SK-MEL-5 (cell line): ENCODE data around the gene CCDC88C. TPM values are rescaled to one million over a fixed set of nuclear protein-coding genes. Genes with fewer than 3 reads are reported as not detected.
"Not testable (repeated sequence)": the region's sequence is repeated elsewhere in the genome, so short reads cannot be mapped to it uniquely, and the experiment has no call there.

Experiments
- DNase-seq: peaks from one replicate; pipeline ENCODE4 v3.0.0-alpha.2; 2016; ENCODE audit warnings: low read depth, low spot score
- in situ Hi-C: cut with HindIII; loops from 2 replicates; pipeline ENCODE4 v1.10.0; 2016; ENCODE audit warnings: low sequenced_read_pairs, high pct_unique_total_duplicates, low pct_unique_long_range_greater_than_20kb
- total RNA-seq: library from RNA; depleted of rRNA; stranded (reverse); fragments of >200 nt; shearing (Covaris generic); gene quantifications from 2 replicates; pipeline ENCODE4 v1.2.3, GENCODE V29; 2014; rRNA removed

Gene CCDC88C
- total RNA-seq, 1 experiment from 2014 or later, result 6.4 TPM

DNA sequence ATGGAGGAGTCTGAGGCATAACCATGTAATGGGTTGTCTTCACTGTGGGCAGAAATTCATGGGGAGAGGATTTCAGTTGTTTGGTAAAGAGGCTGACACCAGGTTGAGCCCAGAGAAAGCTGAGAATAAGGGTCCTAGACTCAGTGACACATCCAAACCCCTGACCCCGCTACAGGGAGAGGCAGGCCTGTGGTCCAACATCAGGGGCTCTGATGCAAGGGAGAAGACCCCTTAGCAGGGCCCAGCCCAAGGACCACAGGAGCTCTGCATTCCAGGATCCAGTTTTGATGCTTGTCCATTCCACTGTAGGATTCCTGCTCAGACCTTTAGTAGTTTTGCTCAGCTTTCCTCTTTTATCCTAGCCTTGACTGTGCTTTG lies 188.6 kb downstream of the CCDC88C start:
- in situ Hi-C loops, result no loop called here
- no peak for DNase-seq

DNA sequence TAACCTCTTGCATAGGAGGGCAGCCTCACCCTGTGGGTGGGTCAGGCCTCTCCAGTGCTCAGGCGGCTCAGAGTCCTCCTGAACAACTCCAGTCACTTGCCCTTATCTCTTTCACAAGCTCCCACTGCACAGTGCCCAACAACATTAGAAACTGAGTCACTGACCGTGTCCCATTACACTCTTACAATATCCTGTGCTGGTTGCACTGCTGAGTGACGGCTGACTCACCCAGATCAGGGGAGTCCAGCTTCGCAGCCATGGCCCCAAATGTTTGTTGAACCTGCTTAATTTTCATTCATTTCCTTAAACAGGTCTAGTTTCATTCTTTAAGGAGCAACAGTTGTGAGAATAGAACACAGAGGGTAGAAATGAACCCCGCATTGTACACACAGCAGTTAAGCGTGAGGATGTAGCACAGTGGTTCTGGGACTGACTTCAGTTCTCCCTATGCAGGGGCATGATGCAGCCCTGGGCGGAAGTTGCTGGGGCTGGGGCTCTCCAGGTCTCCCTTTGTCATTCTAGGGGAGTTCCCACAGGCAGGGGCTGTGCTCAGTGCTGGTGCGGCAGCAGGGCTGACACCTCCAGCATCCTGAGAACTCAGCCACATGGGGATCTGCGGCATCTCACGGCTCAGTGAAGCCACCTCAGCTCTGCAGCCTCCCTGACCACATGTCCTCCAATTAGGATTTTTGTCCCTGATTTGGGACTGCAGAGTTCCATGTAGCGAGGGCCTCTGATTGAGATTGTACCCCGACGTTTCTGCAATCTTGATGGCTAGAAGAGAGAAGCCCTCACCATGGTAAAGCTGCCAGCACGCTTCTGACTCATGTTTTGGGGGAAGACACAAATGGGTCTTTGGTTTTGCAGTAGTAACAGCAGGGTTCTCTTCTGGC lies 189.3 kb downstream of the CCDC88C start:
- no peak for DNase-seq
- in situ Hi-C loops, result no loop called here

DNA sequence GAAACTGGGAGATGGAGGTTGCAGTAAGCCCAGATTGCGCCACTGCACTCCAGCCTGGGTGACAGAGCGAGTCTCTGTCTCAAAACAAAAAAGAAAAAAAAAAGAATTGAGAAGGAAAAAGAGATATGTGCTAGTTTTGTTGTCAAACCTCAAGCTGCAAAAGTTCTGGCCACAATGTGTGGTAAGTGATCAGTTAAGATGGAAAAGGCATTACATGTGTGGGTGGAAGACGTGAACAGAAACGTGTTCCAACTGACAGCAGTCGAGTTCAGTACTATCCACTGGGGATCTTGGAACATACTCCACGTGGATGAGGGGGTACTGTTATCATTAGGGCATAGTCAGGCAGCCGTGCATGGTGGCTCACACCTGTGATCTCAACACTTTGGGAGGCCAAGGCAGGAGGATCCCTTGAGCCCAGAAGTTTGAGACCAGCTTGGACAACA lies 190.4 kb downstream of the CCDC88C start:
- no peak for DNase-seq
- in situ Hi-C loops, result no loop called here

DNA sequence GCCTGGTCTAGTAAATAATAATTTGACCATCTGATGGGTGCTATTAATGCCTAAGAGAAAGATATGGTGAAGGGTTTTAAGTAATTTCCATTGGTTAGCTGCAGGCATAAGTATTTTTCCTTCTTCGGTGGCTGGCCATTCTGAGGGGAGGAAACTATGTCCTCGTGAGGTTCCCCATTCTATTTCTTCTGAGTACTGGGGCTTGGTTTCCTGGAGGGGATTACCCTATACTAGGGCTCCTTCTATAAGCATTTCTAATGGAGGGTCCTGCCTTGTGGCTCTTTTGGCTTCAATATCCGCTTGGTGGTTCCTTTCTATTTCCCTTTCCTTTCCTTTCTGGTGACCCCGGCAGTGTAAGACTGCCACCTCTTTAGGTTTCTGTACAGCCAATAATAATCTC lies 191.3 kb downstream of the CCDC88C start:
- in situ Hi-C loops, DNase-seq: not testable (repeated sequence)

DNA sequence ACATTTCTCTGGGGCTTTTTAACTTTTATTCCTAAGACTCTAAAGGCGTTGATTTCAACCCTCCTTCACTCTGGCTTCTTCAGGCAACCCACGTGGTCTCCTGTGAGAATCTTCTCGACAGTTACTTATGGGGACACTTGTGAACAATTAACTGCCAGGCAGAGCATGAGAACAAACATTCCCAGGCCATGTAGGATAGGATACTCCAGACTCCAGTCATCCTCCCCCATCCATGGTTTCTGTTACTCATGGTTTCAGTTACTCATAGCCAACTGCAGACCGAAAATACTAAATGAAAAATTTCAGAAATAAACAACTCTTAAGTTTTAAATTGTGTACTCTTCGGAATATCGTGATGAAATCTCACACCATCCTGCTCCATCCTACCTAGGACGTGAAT lies 192.6 kb downstream of the CCDC88C start:
- no peak for DNase-seq
- in situ Hi-C loops, result no loop called here

DNA sequence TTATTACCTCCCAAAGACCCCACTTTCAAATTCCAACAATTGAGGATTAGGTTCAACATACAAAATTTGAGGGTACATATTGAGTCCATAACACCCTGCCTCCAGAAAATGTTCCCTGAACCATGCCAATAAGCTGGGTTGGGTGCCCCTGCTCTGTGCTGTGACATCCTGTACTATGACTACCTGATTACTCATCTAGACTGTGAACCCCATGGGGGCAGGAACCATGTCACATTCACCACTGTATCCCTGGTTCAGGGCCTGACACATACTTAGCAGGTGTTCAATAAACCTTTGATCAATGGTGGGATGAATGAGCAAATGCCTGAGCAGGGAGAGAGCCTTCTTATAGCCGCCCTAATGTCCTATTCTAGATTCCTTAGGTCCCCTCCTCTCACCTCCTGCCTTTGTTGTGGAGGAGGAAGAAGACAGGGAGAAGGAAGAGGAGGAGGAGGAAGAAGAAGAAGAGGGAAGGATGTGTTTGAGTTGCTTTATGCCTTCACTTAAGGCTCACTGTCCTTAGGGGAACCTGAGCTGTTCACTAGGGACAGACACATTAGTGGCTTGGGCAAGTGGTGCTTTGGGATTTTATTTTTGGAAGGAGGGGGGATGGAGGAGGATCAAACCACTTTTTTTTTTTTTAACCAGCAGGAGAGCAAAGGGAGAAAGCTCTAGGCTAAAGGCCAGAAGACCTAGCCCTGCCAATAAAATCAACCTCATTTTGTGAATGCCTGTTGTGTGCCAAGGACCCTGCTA lies 194.4 kb downstream of the CCDC88C start:
- no peak for DNase-seq
- in situ Hi-C loops, result no loop called here

Other genes with a start within 250 kb of the CCDC88C start
- gene GPR68, start 173.1 kb downstream of the CCDC88C start, total RNA-seq, result not detected in 2 replicates
- gene PPP4R3A, start 92.5 kb upstream of the CCDC88C start, total RNA-seq, result 41.0 and 45.2 TPM in 2 replicates